Bronchial epithelial cell (primary cell): Measurements from ENCODE around the gene APLP2. TPM values are rescaled to one million over a fixed set of nuclear protein-coding genes. Genes with fewer than 3 reads are reported as not detected.

Experiments
- DNase-seq: peaks from one replicate; pipeline ENCODE4 v3.0.0-alpha.2; 2010; ENCODE audit warnings: low read depth
- FAIRE-seq: peaks from 2 replicates; lab custom pipeline; 2011; peaks lifted over from hg19 to GRCh38; lab: Jason Lieb, UNC
- H3K27me3 ChIP-seq: 2 replicates; pipeline ENCODE4 v1.5.1; 2011; ENCODE audit warnings: low read length; ENCODE audit not compliant: control insufficient read depth, insufficient read depth
- H3K36me3 ChIP-seq: 2 replicates; pipeline ENCODE4 v1.5.1; 2011; ENCODE audit warnings: low read length; ENCODE audit not compliant: control insufficient read depth, insufficient read depth
- H3K4me3 ChIP-seq: 2 replicates; pipeline ENCODE4 v1.5.1; 2011; ENCODE audit warnings: mild to moderate bottlenecking, low read depth, low read length, control low read depth
- total RNA-seq: library from RNA; depleted of rRNA; stranded (reverse); fragments of >200 nt; gene quantifications from 2 replicates; pipeline ENCODE4 v1.2.1, GENCODE V29; 2014
- TF ChIP-seq, protein P1 (sequence below): IDR thresholded peaks from 2 replicates; pipeline ENCODE4 v1.5.1; 2011; ENCODE audit warnings: mild to moderate bottlenecking, moderate library complexity, low read length, control low read depth, inconsistent platforms; ENCODE audit not compliant: insufficient read depth, severe bottlenecking

Gene APLP2
- total RNA-seq, 1 donor from 2014 or later, result 504 TPM

DNA sequence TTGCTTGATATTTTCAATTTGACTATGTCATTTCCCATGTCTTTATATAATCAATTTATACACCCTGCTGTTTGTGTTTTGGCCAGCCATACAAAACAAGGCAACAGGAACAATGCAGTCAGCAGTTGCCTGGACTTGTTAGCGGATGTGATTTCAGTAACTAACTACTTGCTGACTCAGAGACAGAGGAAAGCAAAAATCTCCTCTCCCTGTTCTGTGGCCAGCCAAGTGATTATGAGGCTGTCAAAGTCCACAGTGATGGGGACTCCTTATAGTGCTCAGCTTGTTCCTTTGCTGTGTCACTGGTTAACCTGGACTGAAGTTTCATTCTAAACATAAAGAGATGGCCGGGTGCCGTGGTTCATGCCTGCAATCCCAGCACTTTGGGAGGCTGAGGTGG lies 32.6 kb upstream of the APLP2 start:
- DNase-seq (peak; percentile 98), FAIRE-seq (no peak)
- TF ChIP-seq, protein P1, sequence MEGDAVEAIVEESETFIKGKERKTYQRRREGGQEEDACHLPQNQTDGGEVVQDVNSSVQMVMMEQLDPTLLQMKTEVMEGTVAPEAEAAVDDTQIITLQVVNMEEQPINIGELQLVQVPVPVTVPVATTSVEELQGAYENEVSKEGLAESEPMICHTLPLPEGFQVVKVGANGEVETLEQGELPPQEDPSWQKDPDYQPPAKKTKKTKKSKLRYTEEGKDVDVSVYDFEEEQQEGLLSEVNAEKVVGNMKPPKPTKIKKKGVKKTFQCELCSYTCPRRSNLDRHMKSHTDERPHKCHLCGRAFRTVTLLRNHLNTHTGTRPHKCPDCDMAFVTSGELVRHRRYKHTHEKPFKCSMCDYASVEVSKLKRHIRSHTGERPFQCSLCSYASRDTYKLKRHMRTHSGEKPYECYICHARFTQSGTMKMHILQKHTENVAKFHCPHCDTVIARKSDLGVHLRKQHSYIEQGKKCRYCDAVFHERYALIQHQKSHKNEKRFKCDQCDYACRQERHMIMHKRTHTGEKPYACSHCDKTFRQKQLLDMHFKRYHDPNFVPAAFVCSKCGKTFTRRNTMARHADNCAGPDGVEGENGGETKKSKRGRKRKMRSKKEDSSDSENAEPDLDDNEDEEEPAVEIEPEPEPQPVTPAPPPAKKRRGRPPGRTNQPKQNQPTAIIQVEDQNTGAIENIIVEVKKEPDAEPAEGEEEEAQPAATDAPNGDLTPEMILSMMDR, result no peak
- no peak overlapping the region for H3K4me3 ChIP-seq
- H3K36me3 ChIP-seq, result no peaks in the 10 kb centered on the region
- H3K27me3 ChIP-seq, result no peaks in the 10 kb centered on the region

GRCh38 chr11:130037881-130038585 lies 31.7 kb upstream of the APLP2 start:
- no peaks in the 10 kb centered on the region for H3K27me3 ChIP-seq
- FAIRE-seq (no peak), DNase-seq (peak; percentile 58)
- H3K4me3 ChIP-seq, result no peak overlapping the region
- TF ChIP-seq, protein P1, result no peak
- H3K36me3 ChIP-seq, result no peaks in the 10 kb centered on the region

- no peak overlapping the region for H3K4me3 ChIP-seq
- H3K36me3 ChIP-seq, result no peaks in the 10 kb centered on the region
- TF ChIP-seq, protein P1, result no peak
- H3K27me3 ChIP-seq, result no peaks in the 10 kb centered on the region
- DNase-seq (no peak), FAIRE-seq (no peak)
These were observed 29.3 kb upstream of the APLP2 start for GRCh38 chr11:130040281-130040940.

DNA sequence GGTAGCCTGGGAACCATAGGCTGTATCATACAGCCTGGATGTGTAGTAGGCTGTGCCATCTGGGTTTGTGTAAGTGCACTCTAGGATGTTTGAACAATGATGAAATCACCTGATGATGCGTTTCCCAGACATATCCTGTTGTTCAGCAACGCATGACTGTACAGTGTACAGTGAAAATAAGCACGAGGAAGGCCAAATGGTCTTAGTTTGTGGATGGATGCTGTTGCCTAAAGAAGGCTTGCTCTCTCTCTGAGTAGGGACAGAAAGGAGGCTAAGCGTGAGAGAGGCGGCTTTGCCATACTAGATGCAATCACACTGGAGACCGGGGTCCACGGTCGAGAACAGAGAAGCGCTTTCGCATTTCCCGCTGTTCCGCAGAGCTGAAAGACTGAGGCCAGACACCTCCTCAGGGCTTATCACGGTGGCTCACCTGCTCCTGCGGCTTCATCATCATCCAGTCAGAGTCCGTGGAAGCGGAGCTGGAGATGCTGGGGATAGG lies 27.6 kb upstream of the APLP2 start:
- H3K36me3 ChIP-seq, result no peaks in the 10 kb centered on the region
- FAIRE-seq (peak; percentile 97), DNase-seq (peak; percentile 99)
- H3K4me3 ChIP-seq, result no peak overlapping the region
- no peaks in the 10 kb centered on the region for H3K27me3 ChIP-seq
- TF ChIP-seq, protein P1, result no peak

DNA sequence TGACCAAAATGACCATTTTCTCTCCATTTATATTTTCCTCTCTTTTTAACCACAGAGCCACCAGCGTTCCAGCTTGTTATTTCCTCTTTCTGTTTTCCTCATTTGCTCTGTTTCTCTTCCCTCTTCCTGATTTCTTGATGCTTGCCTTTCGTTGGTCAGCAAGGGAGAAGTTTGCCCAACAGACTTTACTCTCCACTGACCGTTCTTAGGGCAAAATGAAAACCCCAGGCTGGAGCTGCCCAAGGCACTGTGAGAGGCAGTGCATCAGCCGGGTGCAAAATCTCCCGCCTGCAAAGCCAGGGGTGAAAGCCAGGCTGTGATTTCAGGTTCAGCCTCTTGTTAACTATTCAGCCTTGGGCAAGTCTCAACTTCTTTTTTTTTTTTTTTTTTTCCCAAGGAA lies 26.1 kb upstream of the APLP2 start:
- Histone ChIP-seq H3K27me3 (no peaks in the 10 kb centered on the region), H3K4me3 (no peak overlapping the region), H3K36me3 (no peaks in the 10 kb centered on the region)
- TF ChIP-seq, protein P1, result no peak
- FAIRE-seq (no peak), DNase-seq (no peak)
